Uterus (tissue), 2 donors: ENCODE results near the gene SLC7A6OS.

Experiments used
- CTCF ChIP-seq, 4 experiments: fragments of 200-600 bp in 2 of 4; fragments of 450-650 bp in 2 of 4; sonication (generic) in 2 of 4; IDR thresholded peaks; one replicate each; pipeline ENCODE4 v1.5.1; 2016 to 2019; ENCODE audit warnings: antibody characterized with exemption in 4 of 4, mild to moderate bottlenecking in 2 of 4, moderate library complexity in 1 of 4
- POLR2A ChIP-seq, 2 donors: fragments of 450-650 bp; IDR thresholded peaks; one replicate each; pipeline ENCODE4 v1.6.1; 2016; ENCODE audit warnings: antibody characterized with exemption in 2 of 2, mild to moderate bottlenecking in 1 of 2, moderate library complexity in 1 of 2

GRCh38 chr16:68272507-68273209 lies 38.1 kb downstream of the SLC7A6OS start:
- no peak for TF ChIP-seq CTCF (IDR thresholded peaks at IDR 0.05)
- no peak for TF ChIP-seq POLR2A (IDR thresholded peaks at IDR 0.05)
